Heart left ventricle (tissue), 13 donors: Measurements from ENCODE around the gene INSYN1.

Experiments used
- CTCF ChIP-seq, 12 donors: fragments of 200-600 bp; sonication (generic) in 4 of 12; IDR thresholded peaks; one replicate each; pipeline versions ENCODE4 v1.5.0 to v1.8.0; 2018 to 2022; ENCODE audit warnings: antibody characterized with exemption in 12 of 12, mild to moderate bottlenecking in 5 of 12
- POLR2A ChIP-seq, 2 donors: fragments of 450-650 bp; IDR thresholded peaks; one replicate each; pipeline ENCODE4 v1.6.1; 2017; ENCODE audit warnings: antibody characterized with exemption in 2 of 2, mild to moderate bottlenecking in 2 of 2, moderate library complexity in 2 of 2
- donor health status: ischemic (EF 13 %, LVEDD 7.1; RV severe dilation, severe dysfunction).
- donor health status: DM: no; HTN: yes; CAD: no.
- donor health status: DM: no; HTN: no; CAD: no.
- donor health status: ischemic (EF 25% LVEDD 6.9; RV normal size, moderate dysfunction).
- donor health status: ischemic (EF 25% LVEDD 5.7; RV mildly dilated, moderate dysfunction).
- donor health status: ischemic (EF 35%, LVEDD 5.7; RV mildly dilated, moderate dysfunction).
- donor health status: nonischemic (EF 11% LVEDD 7.7; RV severe dilation, severe dysfunction).
- donor health status: DM: yes; HTN: yes; CAD: no.
- donor health status: PGD.
- donor health status: ischemic (EF 29% LVEDD 5.4; RV normal size, mild dysfunction).
- donor health status: nonischemic (EF 23%, LVEDD 6.1; RV moderate dilation, normal function).

- TF ChIP-seq CTCF (IDR thresholded peaks at IDR 0.05) (peak in 2 of 12 donors; percentile 6 to 10), POLR2A (IDR thresholded peaks at IDR 0.05) (no peak)
Measured at GRCh38 chr15:73792415-73792814, 39.3 kb upstream of the INSYN1 start.
